Neural cell (in vitro differentiated cells): ENCODE data around the gene BCDIN3D. TPM values are rescaled to one million over a fixed set of nuclear protein-coding genes. Genes with fewer than 3 reads are reported as not detected.

Experiments used
- H2AFZ ChIP-seq: fragments of 200-600, 300-800 bp; sonication (generic), shearing (Covaris generic); 2 replicates; pipeline ENCODE4 v1.6.0; 2014; ENCODE audit warnings: low read depth, mild to moderate bottlenecking, antibody characterized with exemption, low read length, moderate library complexity
- H3F3A ChIP-seq: fragments of 200-600 bp; shearing (Covaris generic); 2 replicates; pipeline ENCODE4 v1.6.1; 2016; ENCODE audit warnings: mild to moderate bottlenecking, moderate library complexity, mixed read lengths, antibody characterized with exemption, low read length; ENCODE audit not compliant: insufficient read depth, poor library complexity, severe bottlenecking
- H3K27ac ChIP-seq: fragments of 200-600, 300-800 bp; sonication (generic), shearing (Covaris generic); 2 replicates; pipeline ENCODE4 v1.5.1; 2014; ENCODE audit warnings: mild to moderate bottlenecking, low read length, moderate library complexity
- H3K27me3 ChIP-seq: fragments of 300-800, 200-600 bp; sonication (generic), shearing (Covaris generic); 2 replicates; pipeline ENCODE4 v1.6.0; 2014; ENCODE audit warnings: mild to moderate bottlenecking, low read depth, low read length, moderate library complexity; ENCODE audit not compliant: insufficient read depth
- H3K36me3 ChIP-seq: fragments of 300-800, 200-600 bp; sonication (generic), shearing (Covaris generic); 2 replicates; pipeline ENCODE4 v1.5.1; 2014; ENCODE audit warnings: mild to moderate bottlenecking, antibody characterized with exemption, low read length, moderate library complexity; ENCODE audit not compliant: insufficient read depth
- H3K4me2 ChIP-seq: fragments of 300-800, 200-600 bp; sonication (generic), shearing (Covaris generic); 2 replicates; pipeline ENCODE4 v1.6.0; 2014; ENCODE audit warnings: mild to moderate bottlenecking, low read length
- H3K4me3 ChIP-seq: fragments of 300-800, 200-600 bp; sonication (generic), shearing (Covaris generic); 2 replicates; pipeline ENCODE4 v1.5.1; 2014; ENCODE audit warnings: mild to moderate bottlenecking, low read length, moderate library complexity
- H3K79me2 ChIP-seq: fragments of 200-600 bp; shearing (Covaris generic); replicated peaks from 2 replicates; pipeline ENCODE4 v1.6.0; 2014; ENCODE audit warnings: mild to moderate bottlenecking, low read length, moderate library complexity; ENCODE audit not compliant: insufficient read depth
- H3K9ac ChIP-seq: fragments of 300-800, 200-600 bp; sonication (generic), shearing (Covaris generic); 2 replicates; pipeline ENCODE4 v1.6.1; 2016; ENCODE audit warnings: mild to moderate bottlenecking, low read length, mixed read lengths
- H3K9me2 ChIP-seq: fragments of 200-600 bp; shearing (Covaris generic); 2 replicates; pipeline ENCODE4 v1.6.1; 2016; ENCODE audit warnings: mild to moderate bottlenecking, low read length, mixed read lengths; ENCODE audit not compliant: insufficient read depth
- H3K9me3 ChIP-seq: fragments of 200-600, 300-800 bp; sonication (generic), shearing (Covaris generic); 2 replicates; pipeline ENCODE4 v1.6.1; 2016; ENCODE audit warnings: mild to moderate bottlenecking, mixed run types, low read length, moderate library complexity, mixed read lengths
- H4K20me1 ChIP-seq: fragments of 200-600 bp; shearing (Covaris generic); 2 replicates; pipeline ENCODE4 v1.6.1; 2016; ENCODE audit warnings: mild to moderate bottlenecking, mixed run types; ENCODE audit not compliant: insufficient read depth
- CTCF ChIP-seq: fragments of 450-650 bp; IDR thresholded peaks from 2 replicates; pipeline ENCODE4 v1.5.1; 2014; ENCODE audit warnings: antibody characterized with exemption, mild to moderate bottlenecking, moderate library complexity; ENCODE audit not compliant: poor library complexity, severe bottlenecking
- EP300 ChIP-seq: fragments of 450-650 bp; conservative IDR thresholded peaks from 2 replicates; pipeline ENCODE4 v1.6.1; 2014; ENCODE audit warnings: antibody characterized with exemption, mild to moderate bottlenecking, moderate library complexity; ENCODE audit not compliant: poor library complexity, severe bottlenecking
- EZH2 ChIP-seq: fragments of 200-600, 300-800 bp; shearing (Covaris generic), sonication (generic); IDR thresholded peaks from 2 replicates; pipeline ENCODE4 v1.6.1; 2014; ENCODE audit warnings: antibody characterized with exemption, low read length, borderline replicate concordance, mild to moderate bottlenecking; ENCODE audit not compliant: insufficient read depth, poor library complexity, severe bottlenecking
- MXI1 ChIP-seq: fragments of 450-650 bp; conservative IDR thresholded peaks from 2 replicates; pipeline ENCODE4 v1.6.1; 2014; ENCODE audit warnings: antibody characterized with exemption, mild to moderate bottlenecking; ENCODE audit not compliant: poor library complexity, severe bottlenecking
- POLR2AphosphoS5 ChIP-seq: IDR thresholded peaks from 2 replicates; pipeline ENCODE4 v1.6.1; 2012
- REST ChIP-seq: IDR thresholded peaks from 2 replicates; pipeline ENCODE4 v1.6.1; 2012; ENCODE audit warnings: borderline replicate concordance
- SMC3 ChIP-seq: fragments of 450-650 bp; conservative IDR thresholded peaks from 2 replicates; pipeline ENCODE4 v1.6.1; 2014; ENCODE audit warnings: antibody characterized with exemption, mild to moderate bottlenecking, moderate library complexity; ENCODE audit not compliant: poor library complexity
- TAF1 ChIP-seq: IDR thresholded peaks from 2 replicates; pipeline ENCODE4 v1.6.1; 2012; ENCODE audit warnings: low read depth
- polyA plus RNA-seq: library from polyadenylated mRNA; depleted of rRNA; stranded (reverse); fragments of >200 nt; gene quantifications from 2 replicates; pipeline ENCODE4 v1.2.3, GENCODE V29; 2014

Gene BCDIN3D
- polyA plus RNA-seq, 1 donor from 2014 or later = 10.0 TPM

GRCh38 chr12:49853671-49854070, 10.8 kb upstream of the BCDIN3D start:
- Histone ChIP-seq H3K36me3 (no peaks in the 10 kb centered on the region), H2AFZ (no peak overlapping the region), H3K9ac (no peak overlapping the region), H4K20me1 (no peaks in the 10 kb centered on the region), H3K27me3 (no peaks in the 10 kb centered on the region), H3K9me3 (no peaks in the 10 kb centered on the region), H3K4me2 (no peak overlapping the region), H3K79me2 (no peaks in the 10 kb centered on the region), H3K4me3 (no peak overlapping the region), H3K27ac (no peak overlapping the region), H3K9me2 (no peaks in the 10 kb centered on the region), H3F3A (no peaks in the 10 kb centered on the region)
- TF ChIP-seq TAF1 = no peak
- no peak for TF ChIP-seq CTCF
- no peak for TF ChIP-seq POLR2AphosphoS5
- no peak for TF ChIP-seq SMC3
- TF ChIP-seq EZH2 = no peak
- TF ChIP-seq MXI1 = no peak
- no peak for TF ChIP-seq REST
- no peak for TF ChIP-seq EP300

GRCh38 chr12:49847161-49847560, 4.3 kb upstream of the BCDIN3D start:
- H4K20me1 ChIP-seq = no peaks in the 10 kb centered on the region
- H3F3A ChIP-seq = no peaks in the 10 kb centered on the region
- no peak overlapping the region for H3K9ac ChIP-seq
- H3K79me2 ChIP-seq = no peaks in the 10 kb centered on the region
- H3K27me3 ChIP-seq = no peaks in the 10 kb centered on the region
- no peaks in the 10 kb centered on the region for H3K9me3 ChIP-seq
- H3K27ac ChIP-seq = no peak overlapping the region
- no peak overlapping the region for H2AFZ ChIP-seq
- no peaks in the 10 kb centered on the region for H3K9me2 ChIP-seq
- TF ChIP-seq CTCF = no peak
- no peak for TF ChIP-seq POLR2AphosphoS5
- no peak overlapping the region for H3K4me2 ChIP-seq
- no peaks in the 10 kb centered on the region for H3K36me3 ChIP-seq
- no peak overlapping the region for H3K4me3 ChIP-seq
